ENCODE results near the gene FSIP2.

The FSIP2 gene

DNA sequence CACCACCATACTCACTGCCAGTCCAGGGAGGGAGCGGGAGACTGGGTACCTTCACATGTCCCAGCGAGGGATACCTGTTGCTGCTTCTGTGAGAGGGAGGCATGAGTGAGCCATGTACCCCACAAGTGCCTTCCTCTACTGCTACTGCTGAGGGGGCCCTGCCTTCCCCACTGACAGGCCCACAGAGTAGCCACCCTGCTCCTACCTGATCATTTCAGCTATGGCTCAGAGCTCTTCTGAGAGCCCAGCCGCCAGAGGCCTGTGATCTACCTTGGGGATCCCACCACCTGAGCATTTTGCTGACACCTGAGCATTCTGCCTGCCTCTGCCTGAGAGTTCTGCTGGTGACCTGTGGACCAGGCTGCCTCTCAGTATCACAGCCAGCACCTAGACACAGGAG lies 137.6 kb downstream of the FSIP2 start:
- Histone ChIP-seq H3K9ac (ENCODE audit: low read length) (no peak overlapping the region), H3K27ac (ENCODE audit: low read depth, low read length) (no peak overlapping the region), H3K4me3 (ENCODE audit: low read length) (no peak overlapping the region), H3K27me3 (ENCODE audit: control insufficient read depth, insufficient read depth, low read length) (no peaks in the 10 kb centered on the region), H3K4me1 (ENCODE audit: control insufficient read depth, insufficient read depth, low read length) (no peaks in the 10 kb centered on the region), H3K36me3 (ENCODE audit: control insufficient read depth, insufficient read depth, low read length) (no peaks in the 10 kb centered on the region)

DNA sequence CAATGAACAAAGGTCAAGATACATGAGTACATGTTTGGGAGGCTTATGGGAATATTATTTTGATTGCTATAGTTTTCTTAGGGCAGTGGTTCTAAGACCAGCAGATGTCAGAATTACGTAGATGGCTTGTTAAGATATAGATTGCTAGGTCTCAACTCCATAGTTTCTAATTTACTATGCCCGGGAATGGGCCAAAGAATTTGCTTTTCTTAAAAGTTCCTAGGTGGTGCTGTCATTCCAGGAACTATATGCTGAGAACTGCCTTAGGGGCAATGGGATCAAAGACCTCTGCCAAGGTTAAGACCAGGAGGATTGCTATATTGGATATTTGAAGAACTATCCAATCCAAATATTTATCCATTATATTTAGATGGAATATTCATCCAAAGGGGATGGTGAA lies 141.8 kb downstream of the FSIP2 start:
- Histone ChIP-seq H3K9ac (ENCODE audit: low read length) (no peak overlapping the region), H3K27ac (ENCODE audit: low read depth, low read length) (no peak overlapping the region), H3K27me3 (ENCODE audit: control insufficient read depth, insufficient read depth, low read length) (no peaks in the 10 kb centered on the region), H3K4me1 (ENCODE audit: control insufficient read depth, insufficient read depth, low read length) (no peaks in the 10 kb centered on the region), H3K4me3 (ENCODE audit: low read length) (no peak overlapping the region), H3K36me3 (ENCODE audit: control insufficient read depth, insufficient read depth, low read length) (no peaks in the 10 kb centered on the region)

All from rectal smooth muscle tissue (tissue), 1 donor.